COLO829 (cell line): ENCODE data around the gene PIPOX.

ENCODE experiments used
- DNase-seq: peaks from one replicate; pipeline ENCODE4 v3.0.0; 2012; ENCODE audit warnings: low spot score

The PIPOX gene

GRCh38 chr17:29019475-29020181, 23.3 kb upstream of the PIPOX start:
- DNase-seq, result no peak

GRCh38 chr17:29020576-29020975, 22.4 kb upstream of the PIPOX start:
- no peak for DNase-seq

- no peak for DNase-seq
These were observed 21.7 kb upstream of the PIPOX start for GRCh38 chr17:29021226-29021625.

GRCh38 chr17:29022074-29022473, 20.9 kb upstream of the PIPOX start:
- no peak for DNase-seq

- DNase-seq, result no peak
These were observed 18.5 kb upstream of the PIPOX start for GRCh38 chr17:29024316-29024952.

- DNase-seq, result no peak
These were observed 11.5 kb upstream of the PIPOX start for GRCh38 chr17:29031488-29031887.

GRCh38 chr17:29032013-29032856, 10.7 kb upstream of the PIPOX start:
- no peak for DNase-seq

GRCh38 chr17:29032857-29033197, 10.1 kb upstream of the PIPOX start:
- no peak for DNase-seq

- DNase-seq, result no peak
These were observed 8.4 kb upstream of the PIPOX start for GRCh38 chr17:29034510-29034909.

- no peak for DNase-seq
These were observed 6.4 kb upstream of the PIPOX start for GRCh38 chr17:29036584-29036983.

- no peak for DNase-seq
These were observed 5.2 kb upstream of the PIPOX start for GRCh38 chr17:29037739-29038084.

GRCh38 chr17:29038085-29038795, 4.7 kb upstream of the PIPOX start:
- DNase-seq, result no peak

GRCh38 chr17:29039764-29040598, 3.0 kb upstream of the PIPOX start:
- peak; percentile 50 for DNase-seq

GRCh38 chr17:29041091-29041490, 1.9 kb upstream of the PIPOX start:
- DNase-seq, result no peak

- no peak for DNase-seq
These were observed 1.4 kb upstream of the PIPOX start for GRCh38 chr17:29041571-29041970.

- no peak for DNase-seq
These were observed 789 bp upstream of the PIPOX start for GRCh38 chr17:29042026-29042678.

- peak; percentile 8 for DNase-seq
These were observed 701 bp downstream of the PIPOX start for GRCh38 chr17:29043539-29044145.

- no peak for DNase-seq
These were observed 2.1 kb downstream of the PIPOX start for GRCh38 chr17:29045026-29045425.

GRCh38 chr17:29045734-29046472, 3.0 kb downstream of the PIPOX start:
- DNase-seq, result no peak

- DNase-seq, result no peak
These were observed 3.5 kb downstream of the PIPOX start for GRCh38 chr17:29046473-29046839.
